VCaP (cell line): ENCODE measurements around the gene IDUA.
"Not testable (repeated sequence)": the region's sequence is repeated elsewhere in the genome, so short reads cannot be mapped to it uniquely, and the experiment has no call there.

Experiments
- H3K27ac ChIP-seq: fragments of 450-650 bp; 2 replicates; pipeline ENCODE4 v1.5.1; 2017
- TF ChIP-seq, protein P1 (sequence below): fragments of 450-650 bp; conservative IDR thresholded peaks from 2 replicates; pipeline ENCODE4 v1.5.1; 2017; ENCODE audit warnings: mild to moderate bottlenecking, moderate library complexity

IDUA gene

DNA sequence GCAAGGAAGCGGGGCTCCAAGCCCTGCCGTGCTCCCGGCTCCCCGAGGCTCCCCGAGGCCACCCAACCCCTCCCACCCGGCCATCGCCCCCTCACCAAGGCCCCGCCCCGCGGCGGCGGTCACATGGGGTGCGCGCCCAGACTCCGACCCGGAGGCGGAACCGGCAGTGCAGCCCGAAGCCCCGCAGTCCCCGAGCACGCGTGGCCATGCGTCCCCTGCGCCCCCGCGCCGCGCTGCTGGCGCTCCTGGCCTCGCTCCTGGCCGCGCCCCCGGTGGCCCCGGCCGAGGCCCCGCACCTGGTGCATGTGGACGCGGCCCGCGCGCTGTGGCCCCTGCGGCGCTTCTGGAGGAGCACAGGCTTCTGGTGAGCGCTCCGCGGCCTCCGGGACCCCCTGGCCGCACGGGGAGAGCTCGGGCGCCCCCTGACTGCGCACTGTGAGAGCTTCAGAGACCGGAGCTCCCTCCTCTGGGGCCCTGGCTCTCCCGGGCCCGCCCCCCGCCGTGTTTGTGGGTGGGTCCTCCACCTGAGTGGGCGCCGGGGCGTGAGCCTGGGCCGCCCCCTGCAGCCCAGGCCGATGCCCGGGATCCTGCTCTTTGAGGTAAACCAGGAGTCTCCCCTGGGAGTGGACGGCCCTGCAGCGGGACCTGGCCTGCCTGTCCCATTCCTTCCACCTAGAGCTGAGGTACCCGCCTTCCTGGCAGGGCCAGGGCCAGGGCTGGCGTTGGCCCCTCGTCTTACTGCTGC is at the start of gene IDUA:
TSS of gene IDUA (plus strand) at position 166 of the 745 bp plus-strand sequence. CDS start at position 207, 41 bp downstream.
- TF ChIP-seq, protein P1, sequence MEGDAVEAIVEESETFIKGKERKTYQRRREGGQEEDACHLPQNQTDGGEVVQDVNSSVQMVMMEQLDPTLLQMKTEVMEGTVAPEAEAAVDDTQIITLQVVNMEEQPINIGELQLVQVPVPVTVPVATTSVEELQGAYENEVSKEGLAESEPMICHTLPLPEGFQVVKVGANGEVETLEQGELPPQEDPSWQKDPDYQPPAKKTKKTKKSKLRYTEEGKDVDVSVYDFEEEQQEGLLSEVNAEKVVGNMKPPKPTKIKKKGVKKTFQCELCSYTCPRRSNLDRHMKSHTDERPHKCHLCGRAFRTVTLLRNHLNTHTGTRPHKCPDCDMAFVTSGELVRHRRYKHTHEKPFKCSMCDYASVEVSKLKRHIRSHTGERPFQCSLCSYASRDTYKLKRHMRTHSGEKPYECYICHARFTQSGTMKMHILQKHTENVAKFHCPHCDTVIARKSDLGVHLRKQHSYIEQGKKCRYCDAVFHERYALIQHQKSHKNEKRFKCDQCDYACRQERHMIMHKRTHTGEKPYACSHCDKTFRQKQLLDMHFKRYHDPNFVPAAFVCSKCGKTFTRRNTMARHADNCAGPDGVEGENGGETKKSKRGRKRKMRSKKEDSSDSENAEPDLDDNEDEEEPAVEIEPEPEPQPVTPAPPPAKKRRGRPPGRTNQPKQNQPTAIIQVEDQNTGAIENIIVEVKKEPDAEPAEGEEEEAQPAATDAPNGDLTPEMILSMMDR = peak; percentile 72
- peak within 1 kb of the TSS; percentile 88 for H3K27ac ChIP-seq

DNA sequence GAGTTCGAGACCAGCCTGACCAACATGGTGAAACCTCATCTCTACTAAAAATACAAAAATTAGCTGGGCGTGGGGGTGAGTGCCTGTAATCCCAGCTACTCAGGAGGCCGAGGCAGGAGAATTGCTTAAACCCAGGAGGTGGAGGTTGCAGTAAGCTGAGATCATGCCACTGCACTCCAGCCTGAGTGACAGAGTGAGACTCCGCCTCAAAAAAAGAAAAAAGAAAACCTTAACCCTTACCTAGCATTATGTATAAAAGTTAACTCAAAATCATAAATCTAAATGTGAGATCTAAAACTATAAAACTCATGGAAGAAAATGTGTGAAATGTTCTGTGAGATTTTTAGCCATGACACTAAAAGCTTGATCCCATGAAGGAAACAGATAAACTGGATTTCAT is 47.3 kb upstream of the IDUA start:
- not testable (repeated sequence) for H3K27ac ChIP-seq

DNA sequence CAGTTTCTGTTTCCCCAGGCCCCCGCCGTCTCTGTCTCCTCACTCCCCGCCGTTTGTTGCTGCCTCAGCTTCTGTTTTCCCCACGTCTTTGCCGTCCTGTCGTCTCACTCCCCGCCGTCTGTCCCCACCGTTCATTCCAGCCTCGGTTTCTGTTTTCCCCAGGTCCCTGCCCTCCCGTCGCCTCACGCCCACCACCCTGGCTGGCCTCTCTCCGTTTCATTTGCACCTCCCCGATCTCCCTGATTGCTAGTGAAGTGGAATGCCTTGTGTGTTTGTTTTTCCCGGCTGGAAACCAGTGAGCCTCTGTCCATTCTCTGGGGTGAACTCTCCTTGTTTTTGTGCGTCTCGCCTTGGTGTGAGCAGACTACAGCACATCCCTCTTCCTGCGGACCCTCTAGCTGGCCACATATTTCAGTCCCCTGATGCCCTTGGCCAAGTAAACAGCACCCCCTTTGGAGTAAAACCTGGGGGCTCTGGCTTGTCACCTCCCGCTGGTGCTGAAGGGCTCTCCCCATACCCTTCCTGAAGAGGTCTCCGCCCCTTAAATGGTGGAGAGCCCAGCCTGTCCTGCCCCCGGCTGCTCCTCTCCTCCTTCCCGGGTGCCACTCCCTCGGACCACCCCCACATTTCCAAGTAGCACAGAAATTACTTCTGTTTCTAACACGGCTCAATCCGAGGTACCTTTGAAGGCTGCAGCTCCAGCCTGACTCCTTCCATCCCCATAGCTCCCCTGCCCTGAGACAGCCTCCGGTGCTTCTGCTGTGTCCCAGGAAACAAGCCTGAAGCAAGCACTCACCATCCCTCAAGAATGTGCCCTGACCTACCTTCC is 41.4 kb upstream of the IDUA start:
- H3K27ac ChIP-seq = no peak overlapping the region
- TF ChIP-seq, protein P1 = no peak

DNA sequence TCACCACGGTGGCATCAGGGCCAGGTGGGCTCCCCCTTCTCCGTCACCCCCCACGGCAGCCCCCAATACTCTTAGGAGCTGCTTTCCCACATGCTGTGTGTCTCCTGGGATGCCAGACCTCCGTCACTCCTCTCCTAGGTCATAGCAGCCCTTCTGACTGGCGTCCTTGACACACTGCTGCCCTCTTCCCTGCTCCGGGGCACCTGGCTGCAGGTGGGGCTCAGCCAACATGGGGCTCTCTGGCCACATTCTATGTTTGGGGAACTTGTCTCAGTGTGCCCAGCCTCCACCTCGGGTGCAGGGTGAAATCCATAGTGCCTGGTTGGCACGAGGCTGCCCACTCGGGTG is 40.8 kb upstream of the IDUA start:
- TF ChIP-seq, protein P1 = no peak
- no peak overlapping the region for H3K27ac ChIP-seq

DNA sequence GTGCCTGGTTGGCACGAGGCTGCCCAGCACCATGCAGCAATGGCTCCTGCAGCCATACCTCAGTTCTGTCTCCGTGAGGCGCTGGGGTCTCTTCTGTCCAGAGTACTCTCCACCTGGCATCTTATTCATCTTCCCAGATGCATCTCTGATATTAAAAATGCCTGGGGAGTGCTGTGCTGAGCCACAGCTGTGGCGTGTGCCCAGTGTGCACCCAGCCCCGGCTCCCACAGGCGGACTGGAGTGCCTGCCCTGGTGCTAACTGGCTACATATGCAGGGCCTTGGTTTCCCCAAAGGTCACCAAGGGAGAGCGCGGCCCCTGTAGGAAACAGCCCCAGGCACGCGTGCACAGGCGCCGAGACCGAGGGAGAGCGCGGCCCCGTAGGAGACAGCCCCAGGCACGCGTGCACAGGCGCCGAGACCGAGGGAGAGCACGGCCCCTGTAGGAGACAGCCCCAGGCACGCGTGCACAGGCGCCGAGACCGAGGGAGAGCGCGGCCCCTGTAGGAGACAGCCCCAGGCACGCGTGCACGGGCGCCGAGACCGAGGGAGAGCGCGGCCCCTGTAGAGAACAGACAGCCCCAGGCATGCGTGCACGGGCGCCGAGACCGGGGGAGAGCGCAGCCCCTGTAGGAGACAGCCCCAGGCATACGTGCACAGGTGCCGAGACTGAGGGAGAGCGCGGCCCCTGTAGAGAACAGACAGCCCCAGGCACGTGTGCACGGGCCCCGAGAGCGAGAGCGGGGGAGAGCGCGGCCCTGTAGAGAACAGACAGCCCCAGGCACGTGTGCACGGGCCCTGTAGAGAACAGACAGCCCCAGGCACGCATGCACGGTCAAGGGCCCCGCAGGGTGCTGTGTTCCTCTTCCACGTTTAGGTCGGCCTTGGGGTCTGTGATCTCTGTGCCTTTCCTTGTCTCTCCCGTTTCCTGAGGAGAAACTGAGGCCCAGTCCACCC is 40.0 kb upstream of the IDUA start:
- TF ChIP-seq, protein P1 = no peak
- H3K27ac ChIP-seq = no peak overlapping the region

DNA sequence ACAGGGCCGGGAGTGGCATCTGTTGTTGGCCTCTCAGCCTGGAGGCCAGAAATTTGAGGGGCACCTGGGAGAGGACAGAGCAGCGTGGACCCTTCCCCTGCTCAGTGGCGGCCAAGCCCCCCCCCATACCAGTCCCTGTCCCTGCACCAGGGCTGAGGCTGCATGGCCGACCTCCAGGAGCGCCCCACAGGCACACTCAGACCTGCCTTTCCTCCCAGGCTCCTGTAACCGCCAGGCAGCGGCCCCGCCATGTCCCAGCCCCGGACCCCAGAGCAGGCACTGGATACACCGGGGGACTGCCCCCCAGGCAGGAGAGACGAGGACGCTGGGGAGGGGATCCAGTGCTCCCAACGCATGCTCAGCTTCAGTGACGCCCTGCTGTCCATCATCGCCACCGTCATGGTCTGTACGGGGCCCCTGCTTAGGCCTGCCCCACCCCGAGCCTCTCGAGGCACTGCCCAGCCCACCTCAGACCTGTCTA is 39.3 kb upstream of the IDUA start:
- H3K27ac ChIP-seq = no peak overlapping the region
- TF ChIP-seq, protein P1 = no peak

DNA sequence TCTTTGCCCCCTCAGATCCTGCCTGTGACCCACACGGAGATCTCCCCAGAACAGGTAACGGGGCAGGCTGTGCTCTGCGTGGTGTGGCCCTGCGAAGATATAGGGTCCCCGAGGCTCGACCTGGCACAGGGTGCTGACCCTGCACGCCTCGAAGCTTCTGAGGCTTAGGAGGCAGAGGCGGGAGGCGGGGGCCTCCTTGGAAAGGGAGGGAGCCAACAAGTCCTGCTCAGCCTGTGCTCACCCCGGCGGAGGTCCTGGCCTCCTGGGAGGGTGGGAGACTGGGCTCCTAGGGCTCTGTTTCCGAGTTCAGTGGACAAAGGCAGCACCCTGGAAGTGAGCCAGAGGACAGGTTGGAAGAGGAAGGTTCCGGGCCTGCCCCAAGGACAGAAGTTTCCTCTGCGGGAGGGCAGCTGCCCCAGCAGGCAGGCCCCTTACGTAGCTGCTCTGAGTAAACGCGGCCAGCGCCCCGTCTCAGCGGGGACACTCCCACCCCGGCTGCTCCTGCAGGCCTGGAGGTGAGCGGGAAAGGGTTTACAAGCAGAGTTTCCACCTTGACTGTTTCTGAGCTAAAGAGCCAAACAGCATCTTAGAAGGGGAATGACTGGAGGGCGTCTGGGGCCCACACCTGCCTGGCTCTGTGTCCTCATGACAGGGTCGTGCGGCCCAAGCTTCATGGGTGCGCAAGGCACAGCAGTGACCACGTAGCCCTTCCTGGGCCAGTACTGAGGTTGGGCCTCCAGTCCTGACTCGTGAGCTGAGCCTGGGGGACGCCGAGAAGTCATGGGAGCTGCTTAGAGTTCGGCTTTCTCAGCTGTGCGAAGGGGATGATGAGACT is 38.5 kb upstream of the IDUA start:
- no peak overlapping the region for H3K27ac ChIP-seq

More for the DNA sequence above, 38.5 kb upstream of the IDUA start:
- TF ChIP-seq, protein P1 = no peak
